OCI-LY7 (cell line): ENCODE measurements around the gene EMILIN1. TPM values are rescaled to one million over a fixed set of nuclear protein-coding genes. Genes with fewer than 3 reads are reported as not detected.

ENCODE experiments used
- BruUV-seq: library from RNA; stranded (reverse); fragments of 400-500 nt; replicated peaks from 2 replicates; lab custom pipeline; 2021; lab: Mats Ljungman, UMichigan
- CTCF ChIA-PET: fragments of 300-600 bp; sonication (Branson Sonifier 250); formaldehyde crosslinking; loops from one replicate; lab custom pipeline; 2022; ENCODE audit warnings: antibody characterized with exemption; ENCODE audit not compliant: unreplicated experiment; lab: Charles Lee
- POLR2A ChIA-PET: fragments of 300-600 bp; sonication (Branson Sonifier 250); formaldehyde crosslinking; loops from one replicate; lab custom pipeline; 2022; ENCODE audit warnings: antibody characterized with exemption; lab: Charles Lee
- DNase-seq: peaks from one replicate; pipeline ENCODE4 v3.0.0-alpha.2; 2015; ENCODE audit warnings: low spot score
- H2AFZ ChIP-seq: fragments of 200-600 bp; sonication (generic), shearing (Covaris generic); 2 replicates; pipeline ENCODE4 v1.6.1; 2014; ENCODE audit warnings: mild to moderate bottlenecking, antibody characterized with exemption, low read length, moderate library complexity
- H3K27ac ChIP-seq: fragments of 200-600 bp; sonication (generic); 2 replicates; pipeline ENCODE4 v1.5.1; 2014; ENCODE audit warnings: mixed run types, low read depth, mild to moderate bottlenecking, moderate library complexity, low read length, inconsistent platforms; ENCODE audit not compliant: poor library complexity, severe bottlenecking
- H3K36me3 ChIP-seq: fragments of 200-600 bp; sonication (generic); 2 replicates; pipeline ENCODE4 v1.6.1; 2014; ENCODE audit warnings: mild to moderate bottlenecking, antibody characterized with exemption, low read length, moderate library complexity, mixed read lengths; ENCODE audit not compliant: insufficient read depth
- H3K4me1 ChIP-seq: fragments of 200-600 bp; sonication (generic); 2 replicates; pipeline ENCODE4 v1.5.1; 2014; ENCODE audit warnings: mild to moderate bottlenecking, low read length; ENCODE audit not compliant: insufficient read depth, poor library complexity, severe bottlenecking
- H3K4me2 ChIP-seq: fragments of 200-600 bp; sonication (generic); 2 replicates; pipeline ENCODE4 v1.6.1; 2014; ENCODE audit warnings: mild to moderate bottlenecking, low read length
- H3K4me3 ChIP-seq: fragments of 200-600 bp; sonication (generic); 2 replicates; pipeline ENCODE4 v1.5.1; 2014; ENCODE audit warnings: mild to moderate bottlenecking, low read depth, low read length; ENCODE audit not compliant: poor library complexity, severe bottlenecking
- H3K79me2 ChIP-seq: fragments of 200-600 bp; sonication (generic); 2 replicates; pipeline ENCODE4 v1.6.1; 2016; ENCODE audit warnings: low read depth, mild to moderate bottlenecking, low read length, moderate library complexity, mixed read lengths; ENCODE audit not compliant: insufficient read depth
- H3K9me2 ChIP-seq: fragments of 200-600 bp; sonication (generic); 2 replicates; pipeline ENCODE4 v1.6.1; 2016; ENCODE audit warnings: mild to moderate bottlenecking, low read length, mixed read lengths; ENCODE audit not compliant: insufficient read depth
- H3K9me3 ChIP-seq: fragments of 200-600 bp; sonication (generic); 2 replicates; pipeline ENCODE4 v1.6.1; 2014; ENCODE audit warnings: mild to moderate bottlenecking, mixed run types, low read length, mixed read lengths
- H4K20me1 ChIP-seq: fragments of 200-600 bp; sonication (generic); 2 replicates; pipeline ENCODE4 v1.6.1; 2014; ENCODE audit warnings: mild to moderate bottlenecking, antibody characterized with exemption, low read length, moderate library complexity, mixed read lengths; ENCODE audit not compliant: insufficient read depth
- CTCF ChIP-seq: fragments of 200-600 bp; sonication (generic); conservative IDR thresholded peaks from 2 replicates; pipeline ENCODE4 v1.5.1; 2014; ENCODE audit warnings: mild to moderate bottlenecking, antibody characterized with exemption, low read length, moderate library complexity, mixed read lengths
- EZH2phosphoT487 ChIP-seq: fragments of 200-600 bp; sonication (generic); IDR thresholded peaks from 2 replicates; pipeline ENCODE4 v1.6.1; 2018; ENCODE audit warnings: low read depth, borderline replicate concordance, mild to moderate bottlenecking, mixed run types, antibody characterized with exemption, low read length, moderate library complexity, mixed read lengths
- intact Hi-C: fragments of 100-400 bp; cut with micrococcal nuclease; formaldehyde crosslinking; loops from one replicate; pipeline ENCODE4 v1.10.0; 2022; ENCODE audit not compliant: unreplicated experiment
- total RNA-seq, 2 experiments: library from RNA; depleted of rRNA in 1 of 2; stranded (reverse); fragments of >200 nt in 1 of 2; shearing (Covaris generic) in 1 of 2; gene quantifications; 2 replicates each; pipeline ENCODE4 v1.2.3, GENCODE V29; 2014 to 2022

EMILIN1 gene
- total RNA-seq, 2 experiments from 2014 or later = 2.2 to 2.7 TPM

DNA sequence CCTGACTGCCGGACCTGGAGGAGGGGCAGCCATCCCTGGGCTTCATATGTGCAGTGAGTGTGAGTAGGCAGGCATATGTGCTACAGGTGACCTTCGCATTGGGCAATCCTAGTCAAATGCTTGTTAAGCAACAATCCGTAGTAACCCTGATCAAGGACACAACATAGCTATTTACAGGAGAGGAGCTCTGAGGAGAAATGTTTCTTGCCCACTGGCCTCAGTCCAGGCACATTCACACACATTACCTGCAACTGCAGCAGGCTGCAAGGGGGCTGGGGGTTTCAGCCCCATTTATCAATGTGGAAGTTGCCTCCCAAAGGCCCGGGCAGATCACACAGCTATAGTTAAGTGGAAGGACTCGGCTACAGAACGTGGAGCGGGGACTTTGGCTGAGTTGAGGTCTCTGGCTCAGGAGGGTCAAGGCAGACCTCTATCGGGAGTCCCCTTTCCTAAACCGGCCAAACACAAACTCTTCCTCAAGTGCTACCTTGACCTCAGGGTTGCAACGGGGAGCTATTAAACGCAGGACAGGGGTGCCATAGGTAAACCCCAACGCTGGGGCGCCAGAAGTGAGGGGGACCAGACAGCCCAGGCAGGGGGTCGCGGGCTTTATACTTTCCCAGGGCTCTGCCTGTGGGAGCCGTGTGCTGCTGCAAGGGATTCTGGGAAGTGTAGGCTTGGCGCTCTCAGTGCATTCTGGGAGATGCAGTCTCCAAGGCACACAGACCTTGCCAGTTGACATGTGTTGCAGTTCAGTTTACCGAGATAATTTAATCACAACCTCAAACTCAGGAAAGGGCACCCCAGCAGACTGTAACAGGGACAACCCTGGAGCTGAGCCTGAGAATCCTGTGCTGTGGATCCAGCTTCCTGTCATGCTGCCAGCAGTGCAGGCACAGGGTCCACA, 17.6 kb downstream of the EMILIN1 start:
- no peaks in the 10 kb centered on the region for H3K79me2 ChIP-seq
- CTCF ChIA-PET = interaction anchor here (0.6 to 1.3 kb wide), 4 partner anchors 9 to 45 kb away, joined by 4 to 6 read pairs (median 5); partner anchors contain the start of genes AGBL5 and KHK
- H2AFZ ChIP-seq = peak overlapping the region; percentile 93
- peaks cover 14% of the 10 kb centered on the region for H3K4me1 ChIP-seq
- no TSS peak for BruUV-seq
- H3K9me3 ChIP-seq = no peaks in the 10 kb centered on the region
- H3K9me2 ChIP-seq = no peaks in the 10 kb centered on the region
- POLR2A ChIA-PET = interaction anchor here (0.6 to 2.0 kb wide), 8 partner anchors 9 to 152 kb away, joined by 3 to 8 read pairs (median 4); partner anchors contain the start of genes KHK and OST4
- H3K4me2 ChIP-seq = peak overlapping the region; percentile 78
- H3K36me3 ChIP-seq = no peaks in the 10 kb centered on the region
- H3K27ac ChIP-seq = no peak overlapping the region
- H4K20me1 ChIP-seq = no peaks in the 10 kb centered on the region
- intact Hi-C loops = no loop called here
- peak; percentile 75 for DNase-seq
- TF ChIP-seq CTCF (no peak), EZH2phosphoT487 (no peak)
- peak overlapping the region; percentile 54 for H3K4me3 ChIP-seq

DNA sequence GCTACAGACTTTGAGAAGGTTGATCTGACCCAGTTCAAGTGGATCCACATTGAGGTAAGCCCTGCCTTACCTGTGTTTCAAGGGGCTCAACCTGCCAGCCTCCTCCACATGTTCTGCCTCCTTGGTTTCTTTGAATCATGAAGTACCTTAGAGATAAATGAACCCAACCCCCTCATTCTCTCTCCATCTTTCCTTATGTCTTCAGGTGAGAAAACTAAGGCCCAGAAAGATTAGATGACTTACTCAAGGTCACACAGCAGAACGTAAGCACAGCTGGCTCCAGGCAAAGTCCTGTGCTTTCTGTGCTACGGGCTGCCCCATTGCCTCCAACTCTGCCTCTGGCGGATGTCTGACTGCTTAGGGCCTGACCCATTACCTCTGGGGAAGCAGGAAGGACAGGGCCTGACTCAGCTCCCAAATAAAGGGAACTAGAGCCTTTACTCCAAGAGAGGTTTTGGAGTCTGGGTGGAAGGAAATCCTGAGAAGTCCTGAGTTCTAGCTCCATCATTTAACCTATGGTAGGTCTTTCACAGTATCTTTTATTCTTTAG, 18.4 kb downstream of the EMILIN1 start:
- Histone ChIP-seq H4K20me1 (no peaks in the 10 kb centered on the region), H3K27ac (no peak overlapping the region), H3K36me3 (no peaks in the 10 kb centered on the region), H2AFZ (peak overlapping the region; percentile 93; the same call in 1 of the 2 replicates), H3K4me2 (peak overlapping the region; percentile 78), H3K9me2 (no peaks in the 10 kb centered on the region), H3K4me1 (peaks cover 14% of the 10 kb centered on the region), H3K9me3 (no peaks in the 10 kb centered on the region), H3K79me2 (no peaks in the 10 kb centered on the region), H3K4me3 (peak overlapping the region; percentile 54)
- intact Hi-C loops = no loop called here
- CTCF ChIA-PET = interaction anchor here (1.3 to 1.4 kb wide), 2 partner anchors 37 to 206 kb away, joined by 3 to 5 read pairs; no protein-coding TSS in a partner anchor
- no peak for TF ChIP-seq CTCF
- TF ChIP-seq EZH2phosphoT487 = no peak
- no TSS peak for BruUV-seq
- POLR2A ChIA-PET = interaction anchor here (0.6 to 2.0 kb wide), 4 partner anchors 9 to 35 kb away, joined by 3 to 8 read pairs (median 4); partner anchors contain the start of gene KHK
- DNase-seq = no peak
